ENCODE data around the gene ZFYVE26. TPM values are rescaled to one million over a fixed set of nuclear protein-coding genes. Genes with fewer than 3 reads are reported as not detected.

The ZFYVE26 gene
- total RNA-seq, 1 donor from 2014 or later = 18.3 TPM

- H3K9me3 ChIP-seq (ENCODE audit: low read depth) = no peaks in the 10 kb centered on the region
- H3K4me1 ChIP-seq = no peaks in the 10 kb centered on the region
- Mint-ChIP-seq H3K9me3 (no peaks in the 10 kb centered on the region), H3K4me1 (no peaks in the 10 kb centered on the region), H3K27me3 (ENCODE audit: insufficient read depth, low read depth) (no peaks in the 10 kb centered on the region), H3K36me3 (no peaks in the 10 kb centered on the region), H3K4me3 (no peak overlapping the region), H3K27ac (no peak overlapping the region)
- no peaks in the 10 kb centered on the region for H3K27me3 ChIP-seq
- no peak overlapping the region for H3K4me2 ChIP-seq
- no peak overlapping the region for H3K4me3 ChIP-seq
- H4K20me1 ChIP-seq (ENCODE audit: low read depth) = no peaks in the 10 kb centered on the region
- H2AFZ ChIP-seq (replicated peaks) = no peak overlapping the region
- no peak for TF ChIP-seq EZH2 (IDR thresholded peaks at IDR 0.05)
- TF ChIP-seq EZH2phosphoT487 (IDR thresholded peaks at IDR 0.05) = no peak
- no peak for TF ChIP-seq CTCF (IDR thresholded peaks at IDR 0.05)
- H3K27ac ChIP-seq = no peak overlapping the region
- no peak for DNase-seq (ENCODE audit: low spot score)
- H3F3A ChIP-seq (ENCODE audit: low read depth) = no peaks in the 10 kb centered on the region
- no peaks in the 10 kb centered on the region for H3K36me3 ChIP-seq
- no peaks in the 10 kb centered on the region for H3K79me2 ChIP-seq (ENCODE audit: low read depth)
- no peak overlapping the region for H3K9ac ChIP-seq
Measured at GRCh38 chr14:67800743-67801142, 15.6 kb downstream of the ZFYVE26 start.

- H3K9ac ChIP-seq = no peak overlapping the region
- no peak for TF ChIP-seq EZH2 (IDR thresholded peaks at IDR 0.05)
- Mint-ChIP-seq H3K27me3 (ENCODE audit: insufficient read depth, low read depth) (no peaks in the 10 kb centered on the region), H3K36me3 (no peaks in the 10 kb centered on the region), H3K4me1 (no peaks in the 10 kb centered on the region), H3K9me3 (no peaks in the 10 kb centered on the region), H3K27ac (no peak overlapping the region), H3K4me3 (no peak overlapping the region)
- H2AFZ ChIP-seq (replicated peaks) = no peak overlapping the region
- no peaks in the 10 kb centered on the region for H3F3A ChIP-seq (ENCODE audit: low read depth)
- no peaks in the 10 kb centered on the region for H4K20me1 ChIP-seq (ENCODE audit: low read depth)
- no peak for DNase-seq (ENCODE audit: low spot score)
- no peaks in the 10 kb centered on the region for H3K79me2 ChIP-seq (ENCODE audit: low read depth)
- no peaks in the 10 kb centered on the region for H3K9me3 ChIP-seq (ENCODE audit: low read depth)
- no peaks in the 10 kb centered on the region for H3K27me3 ChIP-seq
- no peak overlapping the region for H3K27ac ChIP-seq
- no peaks in the 10 kb centered on the region for H3K4me1 ChIP-seq
- no peak overlapping the region for H3K4me2 ChIP-seq
- no peaks in the 10 kb centered on the region for H3K36me3 ChIP-seq
- H3K4me3 ChIP-seq = no peak overlapping the region
Measured at GRCh38 chr14:67798731-67799130, 17.7 kb downstream of the ZFYVE26 start.

GRCh38 chr14:67787673-67788072 lies 28.7 kb downstream of the ZFYVE26 start:
- H3K36me3 ChIP-seq = peaks cover 5% of the 10 kb centered on the region
- H3K27ac Mint-ChIP-seq = no peak overlapping the region

More at GRCh38 chr14:67787673-67788072, 28.7 kb downstream of the ZFYVE26 start:
- H3K9me3 Mint-ChIP-seq = no peaks in the 10 kb centered on the region
- H3K4me1 Mint-ChIP-seq = no peaks in the 10 kb centered on the region
- no peak overlapping the region for H2AFZ ChIP-seq (replicated peaks)
- no peaks in the 10 kb centered on the region for H3K4me1 ChIP-seq
- H3K4me2 ChIP-seq = no peak overlapping the region
- H3F3A ChIP-seq (ENCODE audit: low read depth) = no peaks in the 10 kb centered on the region
- no peaks in the 10 kb centered on the region for H3K27me3 Mint-ChIP-seq (ENCODE audit: insufficient read depth, low read depth)
- no peaks in the 10 kb centered on the region for H4K20me1 ChIP-seq (ENCODE audit: low read depth)
- no peaks in the 10 kb centered on the region for H3K9me3 ChIP-seq (ENCODE audit: low read depth)
- H3K9ac ChIP-seq = no peak overlapping the region
- H3K79me2 ChIP-seq (ENCODE audit: low read depth) = no peaks in the 10 kb centered on the region
- no peak overlapping the region for H3K4me3 ChIP-seq
- no peak for DNase-seq (ENCODE audit: low spot score)
- no peak overlapping the region for H3K4me3 Mint-ChIP-seq
- H3K36me3 Mint-ChIP-seq = peaks cover 13% of the 10 kb centered on the region
- no peak for TF ChIP-seq EZH2phosphoT487 (IDR thresholded peaks at IDR 0.05)
- TF ChIP-seq CTCF (IDR thresholded peaks at IDR 0.05) = no peak
- no peak for TF ChIP-seq EZH2 (IDR thresholded peaks at IDR 0.05)
- no peak overlapping the region for H3K27ac ChIP-seq
- no peaks in the 10 kb centered on the region for H3K27me3 ChIP-seq
